ENCODE measurements around the gene CLCNKB.
"Not testable (repeated sequence)": the region's sequence is repeated elsewhere in the genome, so short reads cannot be mapped to it uniquely, and the experiment has no call there.

Gene CLCNKB

DNA sequence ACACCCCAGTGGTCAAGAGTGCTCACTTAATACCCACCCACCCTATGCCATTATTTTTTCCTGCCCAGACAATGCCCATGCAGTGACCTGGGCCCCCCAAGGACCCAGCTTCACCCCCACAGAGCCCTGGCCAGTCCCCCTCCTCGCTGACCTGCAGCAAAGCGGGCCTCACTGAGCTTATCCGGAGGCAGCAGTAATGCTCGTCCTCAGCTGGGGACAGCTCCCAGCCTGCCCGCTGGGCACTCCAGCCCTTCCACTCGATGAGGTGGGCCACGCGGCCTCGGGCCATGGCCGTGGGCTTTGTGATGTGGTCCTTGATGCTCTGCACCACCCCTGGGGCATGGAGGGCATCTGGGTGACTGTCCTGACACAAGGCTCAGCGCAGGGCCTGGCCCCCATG, 7.1 kb upstream of the CLCNKB start:
- DNase-seq: not testable (repeated sequence)

DNA sequence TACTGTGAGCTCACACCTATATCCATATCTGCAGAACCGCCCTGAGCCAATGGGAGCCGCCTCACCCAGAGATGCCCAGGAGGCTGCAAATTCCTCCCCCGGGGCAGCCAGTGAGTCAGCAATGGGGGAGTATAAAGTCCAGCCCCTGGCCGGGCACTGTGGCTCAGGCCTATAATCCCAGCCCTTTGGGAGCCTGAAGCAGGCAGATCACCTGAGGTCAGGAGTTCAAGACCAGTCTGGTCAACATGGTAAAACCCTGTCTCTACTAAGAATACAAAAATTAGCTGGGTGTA, 5.0 kb upstream of the CLCNKB start:
- DNase-seq: no peak

DNA sequence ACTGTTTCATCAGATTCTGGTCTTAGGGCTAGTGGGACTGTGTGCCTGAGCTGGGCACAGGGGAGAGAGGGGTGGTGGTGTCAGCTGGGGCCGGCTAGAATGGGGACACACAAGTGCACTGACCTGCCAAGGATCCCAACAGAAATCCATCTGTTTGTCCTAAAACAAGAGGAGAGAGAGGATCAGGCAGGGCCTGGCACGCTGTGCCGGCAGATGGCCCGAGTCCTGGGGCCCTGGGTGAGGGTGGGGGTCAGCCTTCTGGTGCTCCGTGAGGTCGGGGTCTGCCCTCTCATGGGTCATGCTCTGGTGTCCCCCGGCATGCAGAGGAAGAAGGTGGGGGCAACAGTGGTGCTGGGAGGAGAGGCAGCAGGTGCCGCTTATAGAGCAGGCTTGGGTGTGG, 3.7 kb upstream of the CLCNKB start:
- not testable (repeated sequence) for DNase-seq

DNA sequence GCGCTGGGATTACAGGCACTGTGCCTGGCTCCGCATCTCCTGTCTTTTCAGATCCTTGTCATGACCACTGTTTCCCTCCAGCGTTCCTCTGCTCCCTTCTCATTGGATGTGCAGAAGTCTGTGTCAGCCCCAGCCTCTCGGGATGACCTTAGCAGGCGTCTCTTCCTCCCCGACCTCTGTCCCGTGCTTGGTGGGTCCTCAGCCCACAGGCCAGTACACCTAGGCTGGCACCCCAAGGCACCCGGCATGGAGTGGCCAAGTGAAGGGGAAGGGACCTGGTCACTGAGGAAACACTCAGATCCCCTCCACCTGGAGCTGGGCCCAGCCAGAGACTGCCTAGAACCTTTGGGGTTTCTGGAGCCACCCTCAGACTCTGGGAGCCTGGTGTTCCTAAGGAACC, 2.4 kb upstream of the CLCNKB start:
- no peak for DNase-seq

DNA sequence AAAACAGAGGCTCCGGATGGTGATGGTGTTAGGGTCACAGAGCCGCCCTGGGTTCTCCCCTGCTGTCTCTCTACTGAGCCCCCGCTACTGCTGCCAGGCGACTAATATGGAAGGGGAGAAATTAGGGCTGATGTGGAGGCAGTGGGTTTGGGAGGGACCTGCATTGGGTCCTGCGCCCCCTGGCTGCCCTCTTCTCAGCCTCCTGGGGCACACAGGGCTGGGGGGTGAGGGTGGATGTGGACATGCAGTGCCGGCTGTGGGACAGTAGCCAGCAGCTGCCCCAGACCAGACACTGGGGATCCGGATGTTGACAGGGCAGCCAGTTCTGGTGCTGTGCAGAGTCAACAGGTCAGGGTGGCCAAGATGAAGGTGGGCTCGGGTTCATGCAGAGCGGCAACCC, 1.5 kb upstream of the CLCNKB start:
- DNase-seq: no peak

DNA sequence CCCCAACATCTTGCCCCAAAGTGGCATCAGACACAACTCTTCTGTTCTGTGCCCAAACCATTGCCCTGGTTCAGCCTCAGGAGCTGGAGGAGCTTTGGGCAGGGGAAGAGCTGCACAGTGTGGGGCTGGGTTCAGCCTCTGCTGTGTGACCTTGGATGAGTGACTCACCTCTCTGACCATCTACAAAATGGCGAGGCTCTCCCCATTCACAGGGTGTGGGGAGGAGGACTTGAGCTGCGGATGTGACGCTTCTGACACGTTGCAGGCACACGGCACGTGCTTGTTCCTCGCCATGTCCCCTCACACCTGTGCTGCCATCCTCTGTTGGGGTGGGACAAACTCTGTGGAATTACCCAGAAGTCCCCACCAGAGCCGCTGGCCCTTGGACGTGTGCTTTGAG, 928 bp upstream of the CLCNKB start:
- not testable (repeated sequence) for DNase-seq

DNA sequence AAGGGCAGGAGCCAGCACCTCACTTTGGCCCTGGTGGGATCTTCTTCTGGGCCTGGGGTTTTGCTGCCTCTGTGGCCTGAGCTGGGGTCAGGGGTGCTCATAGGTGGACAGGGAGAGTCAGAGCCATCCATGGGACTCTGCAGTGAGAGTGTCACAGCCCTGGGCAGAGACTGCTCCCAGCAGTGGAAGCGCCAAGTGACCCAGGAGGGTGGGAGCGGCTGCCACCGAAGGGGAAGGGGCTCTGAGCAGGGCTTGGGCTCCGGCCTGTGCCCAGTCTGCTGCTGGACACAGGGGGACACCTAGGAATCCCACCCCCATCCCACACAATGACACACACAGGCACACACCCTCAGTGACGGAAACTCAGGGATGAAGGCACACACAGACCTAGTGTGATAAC, 368 bp downstream of the CLCNKB start:
- no peak for DNase-seq

DNA sequence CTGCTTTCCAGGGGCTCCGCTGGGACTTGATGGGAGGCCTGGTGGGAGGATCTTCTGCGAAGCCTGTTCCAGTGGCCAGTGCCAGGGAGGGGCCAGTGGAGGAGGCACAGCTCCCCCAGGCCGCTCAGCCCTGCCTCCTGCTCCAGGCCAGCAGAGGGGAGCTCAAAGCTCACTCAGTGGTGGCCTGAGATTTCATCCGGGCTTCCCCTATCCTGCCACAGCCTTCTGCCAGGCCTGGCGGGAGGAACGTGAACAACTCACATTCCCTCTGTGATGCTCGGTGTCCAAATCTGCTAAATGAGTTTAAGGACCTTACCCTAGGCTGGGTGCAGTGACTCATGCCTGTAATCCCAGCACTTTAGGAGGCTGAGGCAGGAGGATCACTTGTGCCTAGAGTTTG, 3.3 kb downstream of the CLCNKB start:
- no peak for DNase-seq

DNA sequence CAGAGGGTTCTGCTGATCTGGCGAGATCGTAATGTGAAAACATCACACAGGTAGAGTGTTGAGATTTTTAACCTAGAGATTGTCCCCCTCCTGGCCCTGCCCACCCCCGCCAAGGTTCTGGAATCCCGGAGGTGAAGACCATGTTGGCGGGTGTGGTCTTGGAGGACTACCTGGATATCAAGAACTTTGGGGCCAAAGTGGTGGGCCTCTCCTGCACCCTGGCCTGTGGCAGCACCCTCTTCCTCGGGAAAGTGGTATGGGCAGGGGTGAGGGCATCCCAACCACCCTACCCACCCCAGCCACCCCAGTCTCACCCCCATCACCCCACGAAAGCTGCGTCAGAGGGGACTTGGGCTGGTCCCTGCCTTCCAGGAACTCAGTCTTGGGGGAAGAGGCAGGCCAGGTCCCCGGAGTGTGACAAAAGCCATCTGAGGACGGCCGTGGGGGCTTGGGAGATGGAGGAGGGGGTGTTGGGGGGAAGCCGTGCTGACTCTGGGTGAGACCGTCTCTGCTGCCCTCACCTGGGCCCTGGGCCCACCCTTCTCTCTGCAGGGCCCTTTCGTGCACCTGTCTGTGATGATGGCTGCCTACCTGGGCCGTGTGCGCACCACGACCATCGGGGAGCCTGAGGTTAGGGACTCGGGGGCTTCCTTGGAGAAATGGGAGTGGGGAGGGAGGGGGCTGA, 4.4 kb downstream of the CLCNKB start:
- DNase-seq: no peak

DNA sequence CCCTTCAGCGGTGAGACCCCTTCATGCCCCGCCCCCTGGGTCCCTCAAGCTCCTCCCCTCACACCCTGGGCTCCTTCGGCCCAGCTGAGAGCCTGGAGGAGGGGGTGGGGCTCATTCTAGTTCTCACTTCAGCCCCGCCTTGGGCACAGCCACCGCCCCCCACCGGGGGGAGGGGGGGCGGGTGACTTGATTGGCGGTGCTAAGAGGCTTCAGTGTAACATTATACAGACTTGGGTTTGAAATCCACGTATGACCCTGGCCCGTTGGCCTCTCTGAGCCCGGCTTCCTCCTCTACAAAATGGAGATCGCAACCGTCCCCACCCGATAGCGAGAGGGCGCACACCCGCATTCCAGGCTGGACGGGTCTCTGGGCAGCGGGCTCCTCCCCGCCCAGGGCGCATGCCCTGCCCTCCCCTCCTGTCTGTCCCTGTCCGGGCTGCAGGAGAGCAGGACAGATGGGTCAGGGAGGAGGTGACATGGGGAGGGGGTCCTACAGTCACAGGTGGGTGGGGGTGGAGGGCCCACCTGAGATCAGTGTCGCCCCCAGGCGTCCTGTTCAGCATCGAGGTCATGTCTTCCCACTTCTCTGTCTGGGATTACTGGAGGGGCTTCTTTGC, 5.1 kb downstream of the CLCNKB start:
- no peak for DNase-seq

DNA sequence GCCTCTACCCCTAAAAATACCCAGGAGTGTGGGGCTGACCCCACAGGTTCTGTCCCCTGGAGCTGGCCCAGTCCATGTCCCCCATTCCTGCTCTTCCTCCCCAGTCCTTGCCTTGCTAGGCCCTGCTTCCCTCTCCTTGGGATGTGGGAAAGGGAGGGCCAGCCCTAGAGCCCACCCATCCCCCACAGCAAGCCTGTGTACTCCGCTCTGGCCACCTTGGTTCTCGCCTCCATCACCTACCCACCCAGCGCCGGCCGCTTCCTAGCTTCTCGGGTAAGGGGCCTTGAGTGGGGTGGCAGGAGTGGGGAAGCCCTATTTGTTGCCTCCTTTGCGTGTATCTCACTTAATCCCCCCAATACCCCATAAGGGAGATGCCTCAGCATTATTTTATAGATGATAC, 6.7 kb downstream of the CLCNKB start:
- DNase-seq: no peak

DNA sequence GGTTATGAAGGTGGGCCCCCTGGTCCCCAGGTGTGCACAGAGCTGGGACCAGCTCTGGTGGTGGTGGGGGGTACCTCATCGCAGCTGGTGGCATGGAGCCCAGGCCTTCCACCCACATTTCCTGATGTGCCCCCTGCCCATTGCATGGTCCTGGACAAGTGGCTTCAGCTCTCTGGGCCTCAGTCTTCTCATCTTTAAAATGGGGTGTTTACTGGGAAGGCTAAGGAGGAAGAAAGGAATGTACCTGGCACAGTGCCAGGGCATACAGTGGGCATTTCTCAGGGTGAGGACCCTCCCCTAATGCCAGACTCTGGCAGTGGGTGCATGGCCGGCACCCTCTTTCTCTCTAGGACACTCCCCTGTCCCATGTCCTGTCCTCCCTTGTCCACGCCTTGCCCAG, 7.5 kb downstream of the CLCNKB start:
- DNase-seq: no peak

DNA sequence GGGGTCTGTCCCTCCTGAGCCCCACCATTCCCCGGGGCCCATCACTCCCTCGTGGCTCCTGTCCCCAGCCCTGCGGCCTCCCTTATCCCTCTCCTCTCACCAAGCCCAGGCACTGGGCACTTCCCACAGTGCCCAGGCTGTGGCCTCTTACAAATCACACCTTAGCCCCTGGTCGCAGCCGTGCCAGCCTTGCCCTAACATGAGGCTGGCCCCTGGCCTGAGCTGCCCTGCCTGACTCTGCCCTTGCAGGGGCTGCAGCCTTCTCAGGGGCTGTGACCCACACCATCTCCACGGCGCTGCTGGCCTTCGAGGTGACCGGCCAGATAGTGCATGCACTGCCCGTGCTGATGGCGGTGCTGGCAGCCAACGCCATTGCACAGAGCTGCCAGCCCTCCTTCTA, 8.4 kb downstream of the CLCNKB start:
- DNase-seq: not testable (repeated sequence)

DNA sequence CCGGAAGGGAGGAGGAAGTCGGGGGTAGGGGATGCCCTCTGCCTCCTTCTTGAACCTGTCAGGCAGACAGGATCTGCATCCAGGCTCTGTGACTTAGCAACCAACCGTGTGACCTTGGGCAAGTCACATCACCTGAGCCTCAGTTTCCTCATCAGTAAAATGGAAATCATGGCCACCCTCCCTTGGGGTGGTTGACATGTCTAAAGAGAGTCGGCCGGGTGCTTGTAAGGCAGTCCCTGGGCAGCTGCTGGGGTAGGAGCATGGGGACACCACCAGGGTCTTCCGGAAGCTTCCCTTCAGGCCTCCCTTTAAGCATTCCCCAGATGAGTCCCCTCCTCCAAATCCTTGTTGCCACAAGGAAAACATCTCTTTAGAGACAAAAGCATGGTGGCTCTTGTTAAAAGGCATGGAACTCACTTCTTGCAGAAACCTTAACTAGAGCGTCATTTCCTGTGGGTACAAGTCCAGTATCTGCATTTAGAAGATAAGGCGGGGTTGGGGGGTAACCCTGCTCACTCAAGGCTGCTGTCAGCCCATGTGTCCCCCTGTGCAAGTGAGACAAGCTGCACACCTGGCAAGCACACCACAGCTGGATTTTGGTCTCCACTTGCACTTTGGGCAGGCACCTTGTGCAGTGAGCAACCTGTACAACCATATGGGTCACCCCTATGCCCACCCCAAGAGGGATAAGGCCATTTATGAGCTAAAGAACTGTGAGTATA, 10.4 kb downstream of the CLCNKB start:
- no peak for DNase-seq

DNA sequence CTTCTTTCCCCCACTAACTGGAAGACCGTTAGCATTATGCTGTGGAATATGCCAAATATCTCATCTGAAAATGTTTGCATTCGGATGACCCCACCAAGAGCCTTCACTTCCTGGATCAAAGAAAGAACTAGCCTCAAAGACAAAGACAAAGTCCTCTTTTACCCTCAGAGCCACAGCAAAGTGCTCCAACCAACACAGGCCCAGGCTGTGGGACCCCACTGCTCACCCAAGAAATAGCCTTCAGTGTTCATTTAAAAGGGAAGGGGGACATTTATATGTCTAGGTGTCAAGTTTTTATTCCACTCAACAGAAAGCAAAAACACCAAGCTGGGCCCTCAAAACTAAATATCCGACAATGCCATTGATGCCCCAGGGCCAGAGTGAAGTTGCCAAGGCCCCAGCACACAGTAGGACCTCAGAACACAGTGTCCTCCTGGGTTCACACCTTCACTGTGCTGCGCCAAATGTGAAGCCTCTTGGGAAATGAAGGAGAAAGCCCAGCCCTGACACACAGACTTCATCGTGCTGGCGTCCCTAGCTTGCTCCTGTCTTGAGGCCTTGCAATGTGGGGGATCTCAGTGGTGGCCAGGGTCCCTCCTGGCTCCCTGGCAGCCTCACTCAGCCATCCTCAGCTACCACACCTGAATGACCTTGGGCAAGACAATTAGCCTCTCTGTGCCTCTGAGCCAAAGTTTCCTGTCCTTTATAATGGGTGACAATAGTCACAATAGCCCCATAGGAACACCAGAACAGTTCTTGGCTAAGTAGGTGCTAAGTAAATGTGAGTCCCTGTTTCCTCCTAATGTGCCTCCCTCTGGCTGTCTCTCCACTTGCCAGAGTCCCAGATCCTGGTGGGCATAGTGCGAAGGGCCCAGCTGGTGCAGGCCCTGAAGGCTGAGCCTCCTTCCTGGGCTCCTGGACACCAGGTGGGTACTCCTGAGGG, 11.3 kb downstream of the CLCNKB start:
- DNase-seq: no peak

DNA sequence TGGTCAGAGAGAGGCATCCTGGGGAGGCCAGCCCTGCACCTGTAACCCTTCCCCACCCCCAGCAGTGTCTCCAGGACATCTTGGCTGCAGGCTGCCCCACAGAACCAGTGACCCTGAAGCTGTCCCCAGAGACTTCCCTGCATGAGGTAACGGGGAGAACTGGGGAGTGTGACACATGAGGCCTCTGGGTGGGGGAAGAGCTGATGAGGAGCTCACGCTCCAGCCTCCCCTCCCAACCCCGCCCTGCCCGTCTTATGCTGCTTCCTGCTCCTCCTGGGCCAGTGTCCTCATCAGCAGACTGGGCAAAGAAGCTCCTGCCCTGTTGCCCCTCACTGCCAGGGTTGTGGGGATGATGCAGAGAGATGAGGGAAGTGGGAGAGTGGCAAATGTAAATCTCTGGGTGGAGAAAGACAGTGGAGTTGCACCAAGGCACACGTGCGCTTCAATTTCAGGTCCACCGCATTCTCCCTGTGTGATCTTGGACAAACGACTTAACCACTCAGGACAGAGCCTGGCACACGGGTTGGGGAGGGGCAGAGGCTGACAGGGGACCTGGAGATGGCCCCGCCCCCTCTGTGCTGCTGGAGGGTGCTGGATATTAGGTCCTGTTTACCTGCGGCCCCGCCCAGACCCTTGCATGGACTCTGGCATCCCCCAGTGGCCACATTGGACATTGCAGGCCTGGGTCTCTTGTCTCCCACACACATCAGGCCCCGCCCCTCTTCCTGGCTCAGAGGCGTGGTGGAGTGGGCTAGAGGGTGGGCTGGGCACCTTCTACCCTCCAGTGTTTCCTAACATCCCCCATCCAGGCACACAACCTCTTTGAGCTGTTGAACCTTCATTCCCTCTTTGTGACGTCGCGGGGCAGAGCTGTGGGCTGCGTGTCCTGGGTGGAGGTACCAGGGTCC, 12.3 kb downstream of the CLCNKB start:
- DNase-seq: peak; percentile 63

DNA sequence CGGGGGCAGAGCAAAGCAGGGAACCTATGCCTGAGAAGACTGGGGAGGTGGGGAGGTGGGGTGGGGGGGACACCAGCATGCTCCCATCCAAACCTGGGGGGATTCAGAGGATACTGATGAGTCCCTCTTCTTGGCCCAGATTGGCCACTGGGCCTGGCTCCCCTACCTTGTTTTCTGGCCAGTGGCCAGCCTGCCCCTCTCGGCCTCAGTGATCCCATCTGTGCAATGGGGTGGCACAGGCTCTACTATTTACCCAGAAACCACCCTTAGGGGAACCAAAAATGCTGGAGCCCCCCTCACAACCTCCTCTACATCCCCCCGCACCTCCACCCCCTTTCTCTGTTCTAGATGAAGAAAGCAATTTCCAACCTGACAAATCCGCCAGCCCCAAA, 12.9 kb downstream of the CLCNKB start:
- not testable (repeated sequence) for DNase-seq

DNA sequence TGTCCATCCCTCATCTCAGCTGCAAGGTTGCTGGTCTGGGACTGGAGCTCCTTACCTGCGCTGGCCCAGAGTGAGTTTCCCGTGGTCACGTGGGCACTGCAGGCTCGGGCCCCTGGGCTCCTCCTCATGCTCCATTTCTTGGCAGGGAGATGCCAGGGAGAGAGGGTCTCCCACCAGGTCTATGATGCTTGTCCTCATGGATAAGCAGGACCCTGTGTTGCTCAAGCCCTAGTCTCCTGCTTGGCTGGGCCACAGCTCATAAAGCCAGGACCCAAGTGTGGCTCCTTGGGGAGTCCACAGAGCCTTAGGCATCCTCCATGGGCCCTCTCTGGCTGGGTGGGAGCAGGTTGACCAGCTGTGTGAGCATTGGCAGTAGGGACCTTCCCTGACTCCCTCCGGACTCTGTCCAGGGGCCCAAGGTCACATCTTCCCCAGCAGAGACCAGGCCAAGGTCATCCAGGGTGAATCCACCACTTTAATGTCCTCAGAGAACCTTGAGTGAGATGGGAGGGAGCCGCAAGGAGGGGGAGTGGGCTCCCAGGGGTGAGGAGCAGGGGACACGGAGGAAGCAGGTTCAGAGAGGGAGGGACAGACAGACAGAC, 13.8 kb downstream of the CLCNKB start:
- not testable (repeated sequence) for DNase-seq

DNA sequence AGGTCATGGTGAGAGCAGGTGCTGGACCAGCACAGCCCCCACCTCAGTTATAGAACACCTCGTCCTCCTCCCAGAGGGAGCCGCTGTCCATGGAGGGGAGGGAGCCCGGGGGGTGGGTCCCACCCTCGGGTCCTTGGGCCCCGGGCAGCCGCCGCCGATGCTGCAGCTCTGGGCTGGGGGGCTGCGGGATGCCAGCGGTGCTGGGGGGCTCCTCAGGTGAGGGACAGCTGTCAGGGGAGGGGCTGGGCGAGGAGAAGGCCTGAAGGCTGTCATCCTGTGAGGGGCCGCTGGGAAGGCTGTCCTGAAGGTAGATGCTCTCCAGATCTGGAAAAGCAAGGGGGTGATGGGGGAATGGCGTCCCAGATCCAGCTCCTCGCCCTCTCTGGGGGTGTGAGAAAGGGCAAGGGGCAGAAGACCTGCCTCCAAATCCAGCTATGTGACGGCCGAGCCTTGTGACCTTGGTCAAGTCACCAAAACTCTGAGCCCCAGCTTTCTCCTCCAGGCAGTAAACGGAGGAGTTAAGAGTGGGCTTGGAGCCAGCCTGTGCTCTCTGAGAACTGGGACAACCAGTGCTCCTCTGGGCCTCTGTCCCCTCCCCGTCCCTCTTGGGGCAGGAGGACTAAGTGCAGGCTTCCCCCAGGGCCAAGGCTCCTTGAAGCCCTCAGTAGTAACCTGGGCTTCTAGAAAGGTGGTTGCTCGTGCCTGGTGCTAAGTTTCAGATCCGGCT, 15.0 kb downstream of the CLCNKB start:
- not testable (repeated sequence) for DNase-seq

DNA sequence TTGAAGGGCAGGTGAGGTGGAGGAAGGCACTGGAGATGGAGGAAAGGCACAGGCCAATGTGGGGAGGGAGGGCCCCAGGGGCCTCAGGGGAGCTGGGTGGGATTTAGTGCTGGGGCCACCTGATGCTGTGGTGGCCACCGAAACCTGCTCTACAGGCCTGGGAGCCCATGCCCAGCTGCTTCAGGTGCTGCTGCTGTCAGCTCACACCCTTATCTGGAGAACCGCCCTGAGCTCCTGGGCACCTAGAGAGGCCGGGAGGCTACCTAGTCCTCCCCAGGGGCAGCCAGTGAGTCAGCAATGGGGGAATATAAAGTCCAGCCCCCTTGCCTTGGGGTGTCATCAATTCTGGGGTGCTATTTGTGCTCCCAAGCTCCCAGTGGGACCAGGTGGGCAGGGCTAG, 17.7 kb downstream of the CLCNKB start:
- DNase-seq: no peak
